ENCODE measurements around the gene CIAO3. TPM values are rescaled to one million over a fixed set of nuclear protein-coding genes. Genes with fewer than 3 reads are reported as not detected.
A peak's percentile ranks its signal among the peaks of the same experiment; 100 is the strongest.

Gene CIAO3
- total RNA-seq, 4 donors from 2014 or later = 19.4 to 33.3 (median 30.2) TPM

DNA sequence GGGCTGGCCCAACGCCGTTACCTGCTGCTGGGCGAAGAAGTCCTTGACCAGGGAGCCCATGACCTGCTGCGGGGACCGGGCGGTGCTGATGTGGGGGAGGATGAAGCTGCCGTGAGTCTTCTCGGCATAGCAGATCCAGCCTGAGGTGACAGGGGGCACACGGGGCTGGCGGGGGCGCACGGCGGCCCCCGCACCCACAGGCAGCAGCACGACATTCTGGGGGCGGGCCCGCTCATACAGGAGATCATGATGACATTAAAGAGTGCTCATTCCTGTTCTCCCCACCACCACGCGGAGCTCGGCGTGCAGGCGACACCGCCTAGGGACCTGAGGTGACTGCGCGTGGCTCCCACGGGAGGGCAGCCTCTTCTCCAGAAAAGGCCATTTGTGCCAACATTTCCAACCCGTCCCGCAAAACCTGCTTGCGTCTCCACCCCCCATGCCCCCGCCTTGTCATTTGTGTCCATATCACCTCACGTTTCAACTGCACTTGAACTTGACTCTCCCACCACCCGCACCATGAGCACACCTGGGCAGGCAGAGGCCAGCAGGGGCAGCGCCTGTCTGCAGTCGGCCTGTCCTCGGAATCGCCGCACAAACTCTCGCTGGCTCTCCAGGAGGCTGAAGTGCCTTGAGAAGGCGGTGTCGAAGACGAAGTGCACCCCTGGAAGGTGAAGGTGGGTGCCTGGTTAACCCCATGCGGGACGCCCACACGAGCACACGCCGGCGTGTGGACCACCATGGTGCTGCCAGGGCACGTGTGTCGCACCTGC, 6.4 kb downstream of the CIAO3 start:
- H3K4me1 ChIP-seq = peaks cover under 1 to 2% (median 1%) of the 10 kb centered on the region in 4 donors
- H3K27ac ChIP-seq (replicated peaks in 1 of 4) = no peak overlapping the region
- H3K9me3 ChIP-seq = no peaks in the 10 kb centered on the region
- WGBS = 93% methylated on average over 32 of the region's 49 CpGs
- peaks cover 44 to 97% (median 82%) of the 10 kb centered on the region in 4 donors for H3K36me3 ChIP-seq
- TF ChIP-seq POLR2AphosphoS5 (IDR thresholded peaks at IDR 0.05) = no peak
- TF ChIP-seq POLR2A (IDR thresholded peaks at IDR 0.05; ENCODE audit: low read depth) = no peak
- TF ChIP-seq EP300 (IDR thresholded peaks at IDR 0.05) = no peak
- TF ChIP-seq, protein P1, sequence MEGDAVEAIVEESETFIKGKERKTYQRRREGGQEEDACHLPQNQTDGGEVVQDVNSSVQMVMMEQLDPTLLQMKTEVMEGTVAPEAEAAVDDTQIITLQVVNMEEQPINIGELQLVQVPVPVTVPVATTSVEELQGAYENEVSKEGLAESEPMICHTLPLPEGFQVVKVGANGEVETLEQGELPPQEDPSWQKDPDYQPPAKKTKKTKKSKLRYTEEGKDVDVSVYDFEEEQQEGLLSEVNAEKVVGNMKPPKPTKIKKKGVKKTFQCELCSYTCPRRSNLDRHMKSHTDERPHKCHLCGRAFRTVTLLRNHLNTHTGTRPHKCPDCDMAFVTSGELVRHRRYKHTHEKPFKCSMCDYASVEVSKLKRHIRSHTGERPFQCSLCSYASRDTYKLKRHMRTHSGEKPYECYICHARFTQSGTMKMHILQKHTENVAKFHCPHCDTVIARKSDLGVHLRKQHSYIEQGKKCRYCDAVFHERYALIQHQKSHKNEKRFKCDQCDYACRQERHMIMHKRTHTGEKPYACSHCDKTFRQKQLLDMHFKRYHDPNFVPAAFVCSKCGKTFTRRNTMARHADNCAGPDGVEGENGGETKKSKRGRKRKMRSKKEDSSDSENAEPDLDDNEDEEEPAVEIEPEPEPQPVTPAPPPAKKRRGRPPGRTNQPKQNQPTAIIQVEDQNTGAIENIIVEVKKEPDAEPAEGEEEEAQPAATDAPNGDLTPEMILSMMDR (IDR thresholded peaks at IDR 0.05) = no peak
- intact Hi-C loops (cut with DNase I) = no loop called here
- H3K27me3 ChIP-seq = no peaks in the 10 kb centered on the region
- no peak overlapping the region for H3K4me3 ChIP-seq
- DNase-seq (ENCODE audit: extremely low spot score) = no peak

DNA sequence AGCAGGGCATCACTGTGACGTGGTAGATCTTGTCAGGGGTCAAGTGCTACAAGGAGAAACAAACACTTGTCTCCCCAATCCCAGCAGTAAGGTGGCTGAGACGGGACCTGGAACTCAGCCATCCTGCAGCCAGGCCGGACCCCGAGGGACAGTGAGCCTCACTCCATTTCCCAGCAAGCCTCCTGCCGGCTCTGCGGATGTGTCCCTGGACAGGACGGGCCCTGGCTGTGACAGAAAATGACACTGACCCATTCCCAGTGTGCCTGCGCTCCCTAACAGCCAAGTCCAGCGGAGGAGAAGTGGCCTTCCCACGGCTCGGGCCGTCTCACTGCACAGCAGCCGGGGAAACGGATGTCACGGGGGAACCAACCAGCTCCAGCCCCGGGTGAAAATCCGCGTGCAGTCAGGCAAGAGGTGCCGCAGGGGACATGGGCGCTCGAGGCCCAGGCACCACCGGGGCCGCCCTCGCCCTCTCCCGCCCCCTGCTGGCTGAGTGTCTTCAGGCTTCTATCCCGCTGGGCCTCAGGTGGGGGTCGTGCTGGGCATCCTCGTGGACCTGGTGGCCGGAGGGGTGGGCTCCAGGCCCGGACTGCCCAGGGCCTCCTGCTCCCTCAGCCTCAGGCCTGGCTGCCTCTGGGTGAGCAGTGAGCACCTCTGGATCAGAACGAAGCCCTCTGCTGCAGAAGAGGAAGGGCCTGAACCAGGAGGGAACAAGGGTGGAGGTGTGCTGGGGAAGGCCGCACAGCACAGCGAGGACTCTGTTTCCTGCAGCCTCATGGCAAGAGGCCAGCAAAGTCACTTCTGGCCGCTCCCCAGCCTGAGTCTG, 7.2 kb downstream of the CIAO3 start:
- Histone ChIP-seq H3K36me3 (peaks cover 44 to 89% (median 82%) of the 10 kb centered on the region in 4 donors), H3K9me3 (no peaks in the 10 kb centered on the region), H3K4me1 (peaks cover 4 to 8% (median 6%) of the 10 kb centered on the region in 4 donors), H3K4me3 (no peak overlapping the region), H3K27me3 (peaks cover 0 to 7% (median under 1%) of the 10 kb centered on the region in 4 donors), H3K27ac (replicated peaks in 1 of 4) (no peak overlapping the region)
- no peak for DNase-seq (ENCODE audit: extremely low spot score)
- intact Hi-C loops (cut with DNase I) = no loop called here
- no peak for TF ChIP-seq POLR2A (IDR thresholded peaks at IDR 0.05; ENCODE audit: low read depth)
- TF ChIP-seq, protein P1 (IDR thresholded peaks at IDR 0.05) = peak in 1 of 3 experiments; percentile 28
- 84% methylated on average over 5 of the region's 34 CpGs for WGBS

DNA sequence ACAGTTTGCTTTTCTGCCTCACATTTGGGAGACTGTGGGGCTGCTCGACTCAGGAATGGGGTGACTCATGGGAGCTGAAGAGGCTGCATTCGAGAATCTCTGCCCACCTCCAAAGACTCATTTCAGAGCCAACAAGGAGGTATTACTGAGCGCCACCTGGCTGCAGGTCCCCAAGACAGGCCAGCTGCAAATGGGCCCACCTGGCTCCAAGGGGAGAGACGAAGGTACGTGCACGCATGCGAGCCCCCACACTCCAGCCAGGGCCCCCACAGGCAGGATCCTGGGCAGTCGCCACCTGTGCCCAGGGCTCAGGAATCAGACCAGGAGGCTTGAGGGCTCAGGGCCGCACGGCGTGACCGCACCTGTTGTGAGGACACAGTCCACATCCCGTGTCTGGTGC, 7.9 kb downstream of the CIAO3 start:
- Histone ChIP-seq H3K4me1 (peaks cover 11 to 14% (median 12%) of the 10 kb centered on the region in 4 donors), H3K36me3 (peaks cover 44 to 83% (median 78%) of the 10 kb centered on the region in 4 donors), H3K4me3 (no peak overlapping the region), H3K27me3 (peaks cover 0 to 14% (median 4%) of the 10 kb centered on the region in 4 donors), H3K9me3 (no peaks in the 10 kb centered on the region), H3K27ac (replicated peaks in 1 of 4) (no peak overlapping the region)
- DNase-seq (ENCODE audit: extremely low spot score) = no peak
- WGBS = 85% methylated on average over 5 of the region's 13 CpGs
- TF ChIP-seq, protein P1 (IDR thresholded peaks at IDR 0.05) = no peak
- TF ChIP-seq POLR2AphosphoS5 (IDR thresholded peaks at IDR 0.05) = no peak
- no peak for TF ChIP-seq POLR2A (IDR thresholded peaks at IDR 0.05; ENCODE audit: low read depth)
- no peak for TF ChIP-seq EP300 (IDR thresholded peaks at IDR 0.05)
- intact Hi-C loops (cut with DNase I) = no loop called here

DNA sequence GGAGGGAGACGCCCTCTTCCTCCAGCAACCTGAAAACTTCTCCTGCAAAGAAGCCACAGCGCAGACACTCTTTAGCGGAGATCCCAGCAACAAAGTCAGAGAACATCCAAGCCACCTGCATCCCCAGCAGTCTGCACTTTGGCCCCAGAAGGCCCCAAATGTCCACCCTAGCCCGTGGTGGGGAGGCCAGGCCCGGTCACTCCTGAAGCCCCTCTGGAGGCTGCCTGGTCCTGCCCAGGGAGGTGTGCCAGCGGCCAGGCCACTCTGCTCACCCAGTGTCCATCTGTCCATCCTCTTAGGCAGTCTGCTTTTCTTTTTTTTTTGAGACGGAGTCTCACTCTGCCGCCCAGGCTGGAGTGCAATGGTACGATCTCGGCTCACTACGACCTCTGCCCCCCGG, 8.5 kb downstream of the CIAO3 start:
- no peak overlapping the region for H3K4me3 ChIP-seq
- no peak for DNase-seq (ENCODE audit: extremely low spot score)
- no peak for TF ChIP-seq POLR2AphosphoS5 (IDR thresholded peaks at IDR 0.05)
- no peak for TF ChIP-seq POLR2A (IDR thresholded peaks at IDR 0.05; ENCODE audit: low read depth)
- no peak for TF ChIP-seq EP300 (IDR thresholded peaks at IDR 0.05)
- TF ChIP-seq, protein P1 (IDR thresholded peaks at IDR 0.05) = no peak
- intact Hi-C loops (cut with DNase I) = no loop called here
- H3K27ac ChIP-seq (replicated peaks in 1 of 4) = no peak overlapping the region
- H3K27me3 ChIP-seq = peaks cover 0 to 20% (median 8%) of the 10 kb centered on the region in 4 donors
- H3K9me3 ChIP-seq = no peaks in the 10 kb centered on the region
- H3K36me3 ChIP-seq = peaks cover 43 to 77% (median 72%) of the 10 kb centered on the region in 4 donors
- H3K4me1 ChIP-seq = peaks cover 17 to 20% (median 18%) of the 10 kb centered on the region in 4 donors
- WGBS = 93% methylated on average over 11 of the region's 12 CpGs

All from esophagus muscularis mucosa (tissue), 4 donors.